ENCODE measurements around the gene THADA. TPM values are rescaled to one million over a fixed set of nuclear protein-coding genes. Genes with fewer than 3 reads are reported as not detected.

THADA gene
- total RNA-seq, 1 donor from 2014 or later = 32.9 TPM

- no peak overlapping the region for H3K27ac ChIP-seq
- intact Hi-C loops (cut with DNase I) = no loop called here
These were observed 171.3 kb downstream of the THADA start for GRCh38 chr2:43424262-43425207.

GRCh38 chr2:43423941-43424261, 171.9 kb downstream of the THADA start:
- Histone ChIP-seq H3K4me1 (peaks cover 16% of the 10 kb centered on the region), H3K36me3 (no peaks in the 10 kb centered on the region), H3K9me3 (no peaks in the 10 kb centered on the region), H3K4me3 (no peak overlapping the region), H3K27me3 (no peaks in the 10 kb centered on the region), H3K27ac (no peak overlapping the region)
- TF ChIP-seq CTCF (IDR thresholded peaks at IDR 0.05) = no peak
- DNase-seq (no peak), ATAC-seq (no peak)
- intact Hi-C loops (cut with DNase I) = no loop called here

More at GRCh38 chr2:43424262-43425207, 171.3 kb downstream of the THADA start:
- Histone ChIP-seq H3K4me3 (no peak overlapping the region), H3K4me1 (peaks cover 16% of the 10 kb centered on the region), H3K27me3 (no peaks in the 10 kb centered on the region), H3K9me3 (no peaks in the 10 kb centered on the region), H3K36me3 (no peaks in the 10 kb centered on the region)
- ATAC-seq (no peak), DNase-seq (no peak)
- no peak for TF ChIP-seq CTCF (IDR thresholded peaks at IDR 0.05)

DNA sequence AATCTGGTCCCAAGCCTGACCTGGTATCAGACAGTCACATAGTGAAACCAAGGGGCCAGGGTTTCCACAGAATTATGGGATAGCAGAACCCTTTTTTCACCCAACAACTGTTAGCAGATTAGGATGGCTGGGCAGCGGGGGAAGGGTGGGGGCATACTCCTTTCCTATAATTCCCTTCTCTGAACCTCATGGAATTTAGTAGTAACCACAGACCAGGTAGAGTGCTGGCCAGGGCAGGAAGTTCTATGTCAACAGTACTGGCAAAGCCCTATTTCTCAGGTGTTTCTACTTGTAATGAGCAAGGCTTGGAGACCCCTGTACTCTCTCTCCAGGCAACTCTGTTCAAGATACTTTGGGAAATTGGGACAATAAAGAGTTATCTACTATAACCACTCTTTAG, 174.6 kb downstream of the THADA start:
- intact Hi-C loops (cut with DNase I) = no loop called here
- H3K36me3 ChIP-seq = no peaks in the 10 kb centered on the region
- H3K4me1 ChIP-seq = peaks cover 6% of the 10 kb centered on the region
- H3K9me3 ChIP-seq = no peaks in the 10 kb centered on the region
- no peaks in the 10 kb centered on the region for H3K27me3 ChIP-seq
- no peak for ATAC-seq
- DNase-seq = no peak
- no peak for TF ChIP-seq CTCF (IDR thresholded peaks at IDR 0.05)
- H3K4me3 ChIP-seq = no peak overlapping the region
- no peak overlapping the region for H3K27ac ChIP-seq

DNA sequence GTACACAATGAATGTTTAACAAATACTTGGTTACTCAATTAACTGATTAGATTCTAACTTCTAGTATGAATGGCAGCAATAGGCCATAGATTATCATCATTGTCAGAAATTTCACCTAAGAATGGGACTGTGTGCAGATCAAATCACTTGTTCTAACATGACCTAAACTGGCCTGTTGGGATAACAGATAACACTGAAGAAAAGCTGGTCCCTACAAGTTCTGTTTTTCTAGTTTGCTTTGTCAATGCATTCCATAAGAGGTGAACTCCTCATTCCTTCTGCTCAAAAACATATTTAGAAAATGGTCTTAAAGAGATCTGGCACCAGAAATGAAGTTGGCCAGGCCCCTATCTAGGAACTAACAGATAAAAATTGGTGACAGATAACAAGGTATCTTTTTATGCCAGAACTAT, 175.4 kb downstream of the THADA start:
- Histone ChIP-seq H3K27ac (no peak overlapping the region), H3K36me3 (no peaks in the 10 kb centered on the region), H3K27me3 (no peaks in the 10 kb centered on the region), H3K4me1 (no peaks in the 10 kb centered on the region), H3K9me3 (no peaks in the 10 kb centered on the region), H3K4me3 (no peak overlapping the region)
- DNase-seq = no peak
- TF ChIP-seq CTCF (IDR thresholded peaks at IDR 0.05) = no peak
- no peak for ATAC-seq
- intact Hi-C loops (cut with DNase I) = no loop called here

- ATAC-seq (no peak), DNase-seq (no peak)
- Histone ChIP-seq H3K27ac (no peak overlapping the region), H3K4me1 (no peaks in the 10 kb centered on the region), H3K9me3 (no peaks in the 10 kb centered on the region), H3K27me3 (no peaks in the 10 kb centered on the region), H3K36me3 (no peaks in the 10 kb centered on the region), H3K4me3 (no peak overlapping the region)
- no peak for TF ChIP-seq CTCF (IDR thresholded peaks at IDR 0.05)
- intact Hi-C loops (cut with DNase I) = no loop called here
These were observed 176.0 kb downstream of the THADA start for GRCh38 chr2:43419876-43420275.
